ENCODE measurements around the gene CYP4F8.
"Not testable (repeated sequence)": the region's sequence is repeated elsewhere in the genome, so short reads cannot be mapped to it uniquely, and the experiment has no call there.

Gene CYP4F8

GRCh38 chr19:15644066-15644741 lies 29.2 kb downstream of the CYP4F8 start:
- WGBS (ENCODE audit: insufficient coverage) = 100% methylated on average over 3 of the region's 3 CpGs
- H3K27me3 ChIP-seq (replicated peaks in 2 of 5; ENCODE audit: control insufficient read depth in 4 of 5, insufficient read depth in 5 of 5, low read length in 4 of 5) = peaks cover 0 to 5% (median 0%) of the 10 kb centered on the region in 5 experiments

GRCh38 chr19:15644816-15645215 lies 29.8 kb downstream of the CYP4F8 start:
- DNase-seq = no peak
- Histone ChIP-seq H3K4me3 (ENCODE audit: control insufficient read depth in 1 of 7, extremely low read depth in 1 of 7, insufficient read depth in 4 of 7, low read depth in 2 of 7, low read length in 6 of 7) (no peak overlapping the region), H3K27ac (ENCODE audit: insufficient read depth in 1 of 2, low read depth in 1 of 2, low read length in 2 of 2, poor library complexity in 1 of 2, severe bottlenecking in 2 of 2) (no peak overlapping the region), H3K9me3 (ENCODE audit: control extremely low read depth in 1 of 5, control insufficient read depth in 4 of 5, insufficient read depth in 2 of 5, low read depth in 1 of 5, low read length in 4 of 5) (peaks cover 0 to 5% (median 0%) of the 10 kb centered on the region in 5 experiments), H3K4me1 (ENCODE audit: control extremely low read depth in 1 of 4, control insufficient read depth in 4 of 4, insufficient read depth in 4 of 4, low read length in 3 of 4) (peaks cover 0 to 1% (median 0%) of the 10 kb centered on the region in 4 experiments), H3K36me3 (ENCODE audit: control insufficient read depth in 4 of 4, insufficient read depth in 4 of 4, low read length in 3 of 4) (no peaks in the 10 kb centered on the region), H3K27me3 (replicated peaks in 2 of 5; ENCODE audit: control insufficient read depth in 4 of 5, insufficient read depth in 5 of 5, low read length in 4 of 5) (peaks cover 0 to 5% (median 0%) of the 10 kb centered on the region in 5 experiments)
- POLR2A ChIA-PET = no interaction called here
- CTCF ChIA-PET = no interaction called here
- WGBS (ENCODE audit: insufficient coverage) = 75% methylated on average over 3 of the region's 3 CpGs

More at GRCh38 chr19:15644066-15644741, 29.2 kb downstream of the CYP4F8 start:
- H3K4me3 ChIP-seq (ENCODE audit: control insufficient read depth in 1 of 7, extremely low read depth in 1 of 7, insufficient read depth in 4 of 7, low read depth in 2 of 7, low read length in 6 of 7) = no peak overlapping the region
- CTCF ChIA-PET = no interaction called here
- H3K9me3 ChIP-seq (ENCODE audit: control extremely low read depth in 1 of 5, control insufficient read depth in 4 of 5, insufficient read depth in 2 of 5, low read depth in 1 of 5, low read length in 4 of 5) = peaks cover 0 to 5% (median 0%) of the 10 kb centered on the region in 5 experiments
- POLR2A ChIA-PET = no interaction called here
- H3K4me1 ChIP-seq (ENCODE audit: control extremely low read depth in 1 of 4, control insufficient read depth in 4 of 4, insufficient read depth in 4 of 4, low read length in 3 of 4) = peaks cover 0 to 2% (median under 1%) of the 10 kb centered on the region in 4 experiments
- H3K27ac ChIP-seq (ENCODE audit: insufficient read depth in 1 of 2, low read depth in 1 of 2, low read length in 2 of 2, poor library complexity in 1 of 2, severe bottlenecking in 2 of 2) = no peak overlapping the region
- no peak for DNase-seq
- no peaks in the 10 kb centered on the region for H3K36me3 ChIP-seq (ENCODE audit: control insufficient read depth in 4 of 4, insufficient read depth in 4 of 4, low read length in 3 of 4)

GRCh38 chr19:15649526-15649925 lies 34.5 kb downstream of the CYP4F8 start:
- Histone ChIP-seq H3K9me3 (ENCODE audit: control extremely low read depth in 1 of 5, control insufficient read depth in 4 of 5, insufficient read depth in 2 of 5, low read depth in 1 of 5, low read length in 4 of 5) (peaks cover 0 to 5% (median 0%) of the 10 kb centered on the region in 5 experiments), H3K36me3 (ENCODE audit: control insufficient read depth in 4 of 4, insufficient read depth in 4 of 4, low read length in 3 of 4) (no peaks in the 10 kb centered on the region), H3K27me3 (replicated peaks in 2 of 5; ENCODE audit: control insufficient read depth in 4 of 5, insufficient read depth in 5 of 5, low read length in 4 of 5) (peaks cover 0 to 21% (median 1%) of the 10 kb centered on the region in 5 experiments), H3K27ac (ENCODE audit: insufficient read depth in 1 of 2, low read depth in 1 of 2, low read length in 2 of 2, poor library complexity in 1 of 2, severe bottlenecking in 2 of 2) (no peak overlapping the region), H3K4me3 (ENCODE audit: control insufficient read depth in 1 of 7, extremely low read depth in 1 of 7, insufficient read depth in 4 of 7, low read depth in 2 of 7, low read length in 6 of 7) (no peak overlapping the region), H3K4me1 (ENCODE audit: control extremely low read depth in 1 of 4, control insufficient read depth in 4 of 4, insufficient read depth in 4 of 4, low read length in 3 of 4) (no peaks in the 10 kb centered on the region)
- CTCF ChIA-PET = interaction anchor here (1.2 kb wide), 1 partner anchor 17 kb away, joined by 3 read pairs; no protein-coding TSS in a partner anchor
- DNase-seq = no peak
- POLR2A ChIA-PET = no interaction called here
- WGBS (ENCODE audit: insufficient coverage) = no CpG with 5 or more reads among the region's 2 CpGs

DNA sequence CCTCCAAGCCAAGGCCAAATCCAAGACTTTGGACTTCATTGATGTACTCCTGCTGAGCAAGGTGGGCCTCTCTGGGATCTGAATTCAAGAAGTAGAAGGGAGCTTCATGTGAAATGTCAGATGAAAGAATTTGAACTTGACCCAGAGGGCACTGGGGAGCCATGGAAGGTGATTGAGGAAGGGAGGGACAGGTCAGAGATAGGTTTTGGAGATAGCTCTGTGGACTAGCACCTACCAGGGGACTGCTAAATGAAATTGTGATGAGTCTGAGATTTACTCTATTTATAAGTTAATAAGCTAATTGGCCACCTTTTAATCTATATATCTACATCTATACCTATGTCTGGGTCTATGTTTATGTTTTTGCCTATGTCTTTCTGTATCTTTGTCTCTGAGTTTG lies 35.1 kb downstream of the CYP4F8 start:
- POLR2A ChIA-PET; CTCF ChIA-PET; H3K27ac ChIP-seq (ENCODE audit: insufficient read depth in 1 of 2, low read depth in 1 of 2, low read length in 2 of 2, poor library complexity in 1 of 2, severe bottlenecking in 2 of 2): not testable (repeated sequence)

GRCh38 chr19:15651791-15652190 lies 36.8 kb downstream of the CYP4F8 start:
- Histone ChIP-seq H3K27ac (ENCODE audit: insufficient read depth in 1 of 2, low read depth in 1 of 2, low read length in 2 of 2, poor library complexity in 1 of 2, severe bottlenecking in 2 of 2) (no peak overlapping the region), H3K4me1 (ENCODE audit: control extremely low read depth in 1 of 4, control insufficient read depth in 4 of 4, insufficient read depth in 4 of 4, low read length in 3 of 4) (no peaks in the 10 kb centered on the region), H3K4me3 (ENCODE audit: control insufficient read depth in 1 of 7, extremely low read depth in 1 of 7, insufficient read depth in 4 of 7, low read depth in 2 of 7, low read length in 6 of 7) (no peak overlapping the region), H3K9me3 (ENCODE audit: control extremely low read depth in 1 of 5, control insufficient read depth in 4 of 5, insufficient read depth in 2 of 5, low read depth in 1 of 5, low read length in 4 of 5) (peaks cover 0 to 5% (median 0%) of the 10 kb centered on the region in 5 experiments), H3K27me3 (replicated peaks in 2 of 5; ENCODE audit: control insufficient read depth in 4 of 5, insufficient read depth in 5 of 5, low read length in 4 of 5) (peaks cover 0 to 24% (median 1%) of the 10 kb centered on the region in 5 experiments), H3K36me3 (ENCODE audit: control insufficient read depth in 4 of 4, insufficient read depth in 4 of 4, low read length in 3 of 4) (no peaks in the 10 kb centered on the region)
- ChIA-PET CTCF (no interaction called here), POLR2A (no interaction called here)
- no peak for DNase-seq
- WGBS (ENCODE audit: insufficient coverage) = no CpG with 5 or more reads among the region's 3 CpGs

More for the DNA sequence above, 35.1 kb downstream of the CYP4F8 start:
- H3K36me3 ChIP-seq (ENCODE audit: control insufficient read depth in 4 of 4, insufficient read depth in 4 of 4, low read length in 3 of 4); H3K9me3 ChIP-seq (ENCODE audit: control extremely low read depth in 1 of 5, control insufficient read depth in 4 of 5, insufficient read depth in 2 of 5, low read depth in 1 of 5, low read length in 4 of 5); H3K4me1 ChIP-seq (ENCODE audit: control extremely low read depth in 1 of 4, control insufficient read depth in 4 of 4, insufficient read depth in 4 of 4, low read length in 3 of 4); DNase-seq; H3K4me3 ChIP-seq (ENCODE audit: control insufficient read depth in 1 of 7, extremely low read depth in 1 of 7, insufficient read depth in 4 of 7, low read depth in 2 of 7, low read length in 6 of 7): not testable (repeated sequence)
- H3K27me3 ChIP-seq (replicated peaks in 2 of 5; ENCODE audit: control insufficient read depth in 4 of 5, insufficient read depth in 5 of 5, low read length in 4 of 5) = peaks cover 0 to 23% (median 1%) of the 10 kb centered on the region in 5 experiments

DNA sequence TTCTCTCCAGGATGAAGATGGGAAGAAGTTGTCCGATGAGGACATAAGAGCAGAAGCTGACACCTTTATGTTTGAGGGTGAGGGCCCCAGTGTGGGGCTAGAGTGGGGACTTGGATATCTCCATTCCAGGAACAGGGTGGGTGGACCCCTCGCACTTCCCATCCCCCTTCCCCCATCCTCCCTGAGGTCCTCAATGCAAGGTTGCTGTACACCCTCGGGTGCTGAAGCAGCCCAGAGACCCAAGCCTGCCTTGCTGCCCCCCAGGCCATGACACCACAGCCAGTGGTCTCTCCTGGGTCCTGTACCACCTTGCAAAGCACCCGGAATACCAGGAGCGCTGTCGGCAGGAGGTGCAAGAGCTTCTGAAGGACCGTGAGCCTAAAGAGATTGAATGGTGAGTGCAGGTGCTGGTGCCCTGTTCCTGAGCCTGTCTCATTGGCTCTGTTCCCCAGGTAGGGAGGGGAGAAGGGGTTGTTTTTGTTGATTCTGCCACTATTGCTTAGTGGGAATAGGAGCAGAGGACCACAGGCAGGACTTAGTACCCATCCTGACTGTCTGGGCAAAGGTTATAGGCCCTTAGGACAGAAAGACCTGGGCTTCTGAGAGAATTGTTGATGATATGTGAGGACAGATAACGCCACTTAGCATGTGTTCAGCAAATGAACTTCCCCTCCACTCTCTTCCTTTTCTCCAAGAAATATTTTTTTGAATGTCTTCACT lies 37.7 kb downstream of the CYP4F8 start:
- DNase-seq = peak in 1 of 3 donors; percentile 15
- POLR2A ChIA-PET = no interaction called here
- CTCF ChIA-PET = no interaction called here
- WGBS (ENCODE audit: insufficient coverage) = 67% methylated on average over 3 of the region's 8 CpGs
- Histone ChIP-seq H3K4me3 (ENCODE audit: control insufficient read depth in 1 of 7, extremely low read depth in 1 of 7, insufficient read depth in 4 of 7, low read depth in 2 of 7, low read length in 6 of 7) (no peak overlapping the region), H3K9me3 (ENCODE audit: control extremely low read depth in 1 of 5, control insufficient read depth in 4 of 5, insufficient read depth in 2 of 5, low read depth in 1 of 5, low read length in 4 of 5) (peaks cover 0 to 4% (median 0%) of the 10 kb centered on the region in 5 experiments), H3K27me3 (replicated peaks in 2 of 5; ENCODE audit: control insufficient read depth in 4 of 5, insufficient read depth in 5 of 5, low read length in 4 of 5) (peaks cover 0 to 25% (median 4%) of the 10 kb centered on the region in 5 experiments), H3K27ac (ENCODE audit: insufficient read depth in 1 of 2, low read depth in 1 of 2, low read length in 2 of 2, poor library complexity in 1 of 2, severe bottlenecking in 2 of 2) (no peak overlapping the region), H3K4me1 (ENCODE audit: control extremely low read depth in 1 of 4, control insufficient read depth in 4 of 4, insufficient read depth in 4 of 4, low read length in 3 of 4) (no peaks in the 10 kb centered on the region), H3K36me3 (ENCODE audit: control insufficient read depth in 4 of 4, insufficient read depth in 4 of 4, low read length in 3 of 4) (no peaks in the 10 kb centered on the region)

DNA sequence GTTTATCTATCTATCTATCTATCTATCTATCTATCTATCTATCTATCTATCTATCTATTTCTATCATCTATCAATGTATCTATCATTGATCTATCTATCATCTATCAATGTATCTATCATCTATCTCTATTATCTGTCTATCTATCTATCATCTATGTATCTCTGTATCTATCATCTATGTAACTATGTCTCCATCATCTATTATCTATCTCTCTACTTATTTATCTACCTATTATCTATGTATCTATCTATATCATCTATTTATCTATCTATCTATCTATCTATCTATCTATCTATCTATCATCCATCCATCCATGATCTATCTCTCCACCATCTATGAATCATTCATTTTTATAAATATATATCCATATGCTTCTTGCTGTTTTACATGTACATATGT lies 41.4 kb downstream of the CYP4F8 start:
- Histone ChIP-seq H3K36me3 (ENCODE audit: control insufficient read depth in 4 of 4, insufficient read depth in 4 of 4, low read length in 3 of 4) (no peaks in the 10 kb centered on the region), H3K9me3 (ENCODE audit: control extremely low read depth in 1 of 5, control insufficient read depth in 4 of 5, insufficient read depth in 2 of 5, low read depth in 1 of 5, low read length in 4 of 5) (no peaks in the 10 kb centered on the region), H3K27me3 (replicated peaks in 2 of 5; ENCODE audit: control insufficient read depth in 4 of 5, insufficient read depth in 5 of 5, low read length in 4 of 5) (peaks cover 0 to 37% (median 4%) of the 10 kb centered on the region in 5 experiments), H3K4me1 (ENCODE audit: control extremely low read depth in 1 of 4, control insufficient read depth in 4 of 4, insufficient read depth in 4 of 4, low read length in 3 of 4) (no peaks in the 10 kb centered on the region), H3K27ac (ENCODE audit: insufficient read depth in 1 of 2, low read depth in 1 of 2, low read length in 2 of 2, poor library complexity in 1 of 2, severe bottlenecking in 2 of 2) (no peak overlapping the region), H3K4me3 (ENCODE audit: control insufficient read depth in 1 of 7, extremely low read depth in 1 of 7, insufficient read depth in 4 of 7, low read depth in 2 of 7, low read length in 6 of 7) (no peak overlapping the region)
- DNase-seq = no peak
- CTCF ChIA-PET = interaction anchor here (1.1 kb wide), 1 partner anchor 11 kb away, joined by 3 read pairs; no protein-coding TSS in a partner anchor
- POLR2A ChIA-PET = no interaction called here
